T-cell (primary cell): ENCODE data around the gene IL34. TPM values are rescaled to one million over a fixed set of nuclear protein-coding genes. Genes with fewer than 3 reads are reported as not detected.

Experiments used
- ATAC-seq, 4 experiments: fragments of 200-7000 bp in 3 of 4; fragments of 150-1000 bp in 1 of 4; cut with Tn5 transposase; replicated peaks in 1 of 4; 1 replicate in 3 of 4; 2 replicates in 1 of 4; pipeline ENCODE4 v1.10.0; 2021; ENCODE audit warnings: moderate library complexity in 3 of 4, mild to moderate bottlenecking in 2 of 4, moderate number of reproducible peaks in 1 of 4
- CTCF ChIA-PET, 2 donors: fragments of 300-600 bp; sonication (Branson Sonifier 250); formaldehyde crosslinking; loops; one replicate each; lab custom pipeline; 2022; ENCODE audit warnings: antibody characterized with exemption in 2 of 2; lab: Charles Lee
- POLR2A ChIA-PET, 2 donors: fragments of 300-600 bp; sonication (Branson Sonifier 250); formaldehyde crosslinking; loops; one replicate each; lab custom pipeline; 2022; ENCODE audit warnings: antibody characterized with exemption in 2 of 2; lab: Charles Lee
- DNase-seq, 35 experiments: peaks; one replicate each; pipeline versions ENCODE4 v3.0.0 to v3.0.0-alpha.2; 2013 to 2023
- H3K27ac ChIP-seq: one replicate; pipeline ENCODE4 v1.5.1; 2013; ENCODE audit warnings: low read length
- H3K27me3 ChIP-seq, 2 experiments: replicated peaks in 1 of 2; 1 replicate in 1 of 2; 2 replicates in 1 of 2; pipeline versions ENCODE4 v1.6.1 to v1.7.0; 2013; ENCODE audit warnings: low read length in 1 of 2, mixed read lengths in 1 of 2; ENCODE audit not compliant: control insufficient read depth in 2 of 2, insufficient read depth in 2 of 2; ENCODE audit errors: extremely low read depth in 1 of 2
- H3K36me3 ChIP-seq, 2 donors: 1 replicate in 1 of 2; 2 replicates in 1 of 2; pipeline versions ENCODE4 v1.6.1 to v1.7.0; 2013; ENCODE audit warnings: low read length in 1 of 2; ENCODE audit not compliant: control insufficient read depth in 2 of 2, insufficient read depth in 1 of 2; ENCODE audit errors: extremely low read depth in 1 of 2
- H3K4me1 ChIP-seq, 2 experiments: 1 replicate in 1 of 2; 2 replicates in 1 of 2; pipeline versions ENCODE4 v1.6.1 to v1.7.0; 2013; ENCODE audit warnings: low read length in 2 of 2, mixed read lengths in 1 of 2; ENCODE audit not compliant: insufficient read depth in 2 of 2, control insufficient read depth in 1 of 2; ENCODE audit errors: extremely low read depth in 1 of 2
- H3K4me3 ChIP-seq, 2 donors: 1 replicate in 1 of 2; 2 replicates in 1 of 2; pipeline versions ENCODE4 v1.5.1 to v1.7.0; 2013; ENCODE audit warnings: mild to moderate bottlenecking in 2 of 2, low read length in 1 of 2, moderate library complexity in 1 of 2; ENCODE audit not compliant: control insufficient read depth in 1 of 2; ENCODE audit errors: extremely low read depth in 1 of 2
- H3K9me3 ChIP-seq: 2 replicates; pipeline ENCODE4 v1.7.0; 2013
- H3K27ac Mint-ChIP-seq, 2 donors: one replicate each; pipeline ENCODE4 v1.8.0; 2020 to 2021; ENCODE audit warnings: mild to moderate bottlenecking in 2 of 2, mixed read lengths in 2 of 2
- H3K27me3 Mint-ChIP-seq, 2 donors: one replicate each; pipeline ENCODE4 v1.8.0; 2021 to 2022; ENCODE audit warnings: mixed read lengths in 2 of 2
- H3K36me3 Mint-ChIP-seq: one replicate; pipeline ENCODE4 v1.8.0; 2021; ENCODE audit warnings: mixed read lengths
- H3K4me1 Mint-ChIP-seq, 3 donors: one replicate each; pipeline ENCODE4 v1.8.0; 2020 to 2022; ENCODE audit warnings: mixed read lengths in 3 of 3, mild to moderate bottlenecking in 1 of 3
- H3K4me3 Mint-ChIP-seq, 3 donors: one replicate each; pipeline ENCODE4 v1.8.0; 2020 to 2022; ENCODE audit warnings: mild to moderate bottlenecking in 3 of 3, mixed read lengths in 3 of 3, moderate library complexity in 3 of 3
- H3K9me3 Mint-ChIP-seq, 3 donors: one replicate each; pipeline ENCODE4 v1.8.0; 2020 to 2022; ENCODE audit warnings: mixed read lengths in 3 of 3
- WGBS: methylation state at CpG from one replicate; pipeline ENCODE4 v1.1.5; 2013; ENCODE audit warnings: missing lambda C conversion rate; ENCODE audit not compliant: insufficient coverage; 5-methylcytosine and 5-hydroxymethylcytosine counted together
- total RNA-seq, 35 experiments: library from RNA in 6 of 35; stranded (reverse) in 6 of 35; fragments of 120-200 nt in 1 of 35; gene quantifications; one replicate each; pipeline versions ENCODE4 v1.2.1 to v1.2.4 and lab custom pipeline; 2013 to 2026

IL34 gene
- total RNA-seq, 5 donors from 2014 or later (not counting 1 experiment from before 2014, with no cell fraction given): 0.20 to 0.53 (median 0.45) TPM; not detected in 2

DNA sequence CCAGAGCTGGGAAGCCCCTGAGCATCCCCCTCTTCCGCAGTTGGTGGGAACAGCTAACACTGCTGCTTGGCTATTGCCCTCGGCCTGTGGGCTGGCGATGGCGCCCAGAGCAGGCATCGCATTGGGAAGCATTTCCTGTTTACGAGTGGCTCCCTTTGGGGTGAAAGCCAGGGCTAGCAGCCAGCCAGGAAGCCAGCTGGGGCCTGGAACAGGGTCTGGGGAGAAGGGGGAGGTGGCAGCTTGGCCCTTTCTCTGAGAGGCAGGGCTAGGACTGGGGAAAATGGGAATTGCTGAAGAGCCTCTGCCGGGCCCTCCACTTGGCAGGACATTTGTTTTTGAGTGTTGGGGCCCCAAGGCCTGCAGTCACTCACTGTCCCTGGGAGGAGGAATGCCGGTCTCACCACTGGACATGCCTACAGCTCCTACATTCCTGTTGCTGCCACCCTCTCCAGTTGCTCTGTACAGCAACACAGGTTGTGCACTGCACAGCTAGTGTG is 41.9 kb downstream of the IL34 start:
- H3K4me1 ChIP-seq: peaks cover 0 to 19% of the 10 kb centered on the region in 2 experiments
- DNase-seq (no peak), ATAC-seq (no peak)
- Mint-ChIP-seq H3K36me3 (peaks cover 5% of the 10 kb centered on the region), H3K27ac (no peak overlapping the region), H3K9me3 (no peaks in the 10 kb centered on the region), H3K27me3 (peaks cover 0 to 21% of the 10 kb centered on the region in 2 donors), H3K4me1 (peaks cover 0 to 11% (median 6%) of the 10 kb centered on the region in 3 donors), H3K4me3 (no peak overlapping the region)
- POLR2A ChIA-PET: no interaction called here
- H3K27me3 ChIP-seq: peaks cover 0 to 29% of the 10 kb centered on the region in 2 experiments
- no peaks in the 10 kb centered on the region for H3K9me3 ChIP-seq
- no peak overlapping the region for H3K27ac ChIP-seq
- CTCF ChIA-PET: no interaction called here
- H3K36me3 ChIP-seq: no peaks in the 10 kb centered on the region
- 62% methylated on average over 3 of the region's 8 CpGs for WGBS
- no peak overlapping the region for H3K4me3 ChIP-seq

DNA sequence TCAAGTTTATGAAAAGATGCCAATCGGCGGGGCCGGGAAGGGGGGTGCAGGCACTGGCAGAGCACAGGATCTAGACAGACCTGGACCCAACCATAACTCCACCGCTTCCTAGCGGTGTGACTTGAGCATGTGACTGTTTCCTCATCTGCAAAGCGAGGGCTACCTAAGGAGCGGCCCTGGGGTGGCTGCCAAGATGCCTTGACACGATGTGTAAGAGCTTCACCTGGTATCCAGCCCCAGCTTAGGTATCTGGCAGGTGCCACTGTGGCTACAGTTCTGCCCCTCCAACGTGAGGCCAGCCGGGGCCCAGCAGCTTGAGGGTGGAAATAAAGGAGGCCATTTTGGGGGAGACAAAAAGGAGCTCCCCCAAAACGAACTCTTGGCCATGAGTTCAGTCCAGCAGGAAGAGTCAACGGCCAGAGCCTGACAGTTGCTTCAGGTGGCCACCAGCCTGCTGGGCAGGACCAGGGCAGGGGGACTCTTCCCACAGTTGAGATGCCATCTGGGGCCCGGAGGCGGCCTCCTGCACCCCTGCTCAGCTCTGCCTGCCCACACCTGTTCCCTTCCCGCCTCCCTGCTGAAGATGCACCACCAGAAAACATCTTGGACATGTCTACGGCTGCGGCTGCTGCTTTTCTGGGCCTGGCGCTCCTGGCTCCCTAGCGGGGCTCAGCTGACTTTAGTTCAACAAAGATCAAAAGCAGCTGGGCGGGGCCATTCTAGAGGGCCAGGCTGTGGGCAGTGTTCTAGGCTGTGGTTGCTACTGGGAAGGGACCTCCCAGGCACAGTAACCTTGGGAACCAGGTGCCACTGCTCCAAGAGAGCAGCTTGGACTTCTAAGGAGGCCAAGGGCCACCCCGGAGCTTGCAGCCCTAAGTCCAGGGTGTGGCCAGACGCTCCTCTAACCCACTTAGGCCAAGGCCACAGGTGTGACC is 42.9 kb downstream of the IL34 start:
- Mint-ChIP-seq H3K27ac (no peak overlapping the region), H3K4me3 (no peak overlapping the region), H3K27me3 (peaks cover 0 to 14% of the 10 kb centered on the region in 2 donors), H3K9me3 (no peaks in the 10 kb centered on the region), H3K36me3 (peaks cover 5% of the 10 kb centered on the region), H3K4me1 (peaks cover 0 to 11% (median 6%) of the 10 kb centered on the region in 3 donors)
- peaks cover 0 to 23% of the 10 kb centered on the region in 2 experiments for H3K4me1 ChIP-seq
- H3K4me3 ChIP-seq: no peak overlapping the region
- ChIA-PET CTCF (no interaction called here), POLR2A (no interaction called here)
- H3K36me3 ChIP-seq: no peaks in the 10 kb centered on the region
- peaks cover 0 to 19% of the 10 kb centered on the region in 2 experiments for H3K27me3 ChIP-seq
- ATAC-seq (no peak), DNase-seq (no peak)
- H3K27ac ChIP-seq: no peak overlapping the region
- no peaks in the 10 kb centered on the region for H3K9me3 ChIP-seq
- WGBS: 87% methylated on average over 21 of the region's 22 CpGs

DNA sequence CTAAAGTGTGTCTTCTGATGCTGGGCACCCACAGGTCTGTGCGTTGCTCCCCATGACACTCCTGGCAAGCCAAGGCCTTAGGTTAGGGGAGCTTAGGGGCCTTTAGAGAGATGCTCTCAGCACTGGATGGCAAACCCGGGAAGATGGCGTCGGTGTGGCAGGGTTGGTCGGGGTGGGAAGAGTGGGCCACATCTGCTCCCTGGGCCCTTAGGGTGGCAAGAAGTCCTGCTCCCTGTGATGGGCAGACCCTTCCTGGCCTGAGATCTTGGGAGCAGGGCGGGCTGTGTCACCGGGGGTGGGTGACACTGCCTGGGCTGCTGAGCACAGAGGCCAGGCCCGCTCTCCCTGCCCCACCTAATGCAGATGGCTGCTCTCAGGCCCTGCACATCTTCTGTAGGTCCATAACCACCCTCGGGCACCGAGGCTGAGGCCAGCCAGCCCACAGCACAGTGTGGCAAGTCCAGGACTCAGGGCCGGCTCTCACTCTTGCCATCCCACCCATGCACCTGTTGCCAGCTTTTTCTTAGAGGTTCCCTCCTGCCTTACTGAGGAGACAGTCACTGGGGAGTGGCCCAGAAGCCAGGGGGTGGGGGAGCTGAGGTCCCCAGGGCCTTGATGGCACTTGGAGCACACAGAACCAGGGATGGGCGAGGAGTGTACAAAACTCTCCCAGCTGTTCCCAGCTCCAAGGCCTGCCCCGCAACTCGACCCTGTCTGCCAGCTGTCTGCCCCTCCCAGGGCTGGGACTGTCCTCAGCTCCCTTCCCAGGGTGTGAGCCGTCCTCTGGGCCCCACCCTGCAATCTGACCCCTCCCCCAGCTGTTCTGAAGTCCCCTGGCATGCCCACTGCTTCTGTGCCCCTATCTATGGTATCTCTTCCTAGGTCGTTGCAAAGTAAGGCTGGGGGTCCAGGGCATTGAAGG is 43.9 kb downstream of the IL34 start:
- H3K4me3 ChIP-seq: no peak overlapping the region
- H3K36me3 Mint-ChIP-seq: peaks cover 6% of the 10 kb centered on the region

DNA sequence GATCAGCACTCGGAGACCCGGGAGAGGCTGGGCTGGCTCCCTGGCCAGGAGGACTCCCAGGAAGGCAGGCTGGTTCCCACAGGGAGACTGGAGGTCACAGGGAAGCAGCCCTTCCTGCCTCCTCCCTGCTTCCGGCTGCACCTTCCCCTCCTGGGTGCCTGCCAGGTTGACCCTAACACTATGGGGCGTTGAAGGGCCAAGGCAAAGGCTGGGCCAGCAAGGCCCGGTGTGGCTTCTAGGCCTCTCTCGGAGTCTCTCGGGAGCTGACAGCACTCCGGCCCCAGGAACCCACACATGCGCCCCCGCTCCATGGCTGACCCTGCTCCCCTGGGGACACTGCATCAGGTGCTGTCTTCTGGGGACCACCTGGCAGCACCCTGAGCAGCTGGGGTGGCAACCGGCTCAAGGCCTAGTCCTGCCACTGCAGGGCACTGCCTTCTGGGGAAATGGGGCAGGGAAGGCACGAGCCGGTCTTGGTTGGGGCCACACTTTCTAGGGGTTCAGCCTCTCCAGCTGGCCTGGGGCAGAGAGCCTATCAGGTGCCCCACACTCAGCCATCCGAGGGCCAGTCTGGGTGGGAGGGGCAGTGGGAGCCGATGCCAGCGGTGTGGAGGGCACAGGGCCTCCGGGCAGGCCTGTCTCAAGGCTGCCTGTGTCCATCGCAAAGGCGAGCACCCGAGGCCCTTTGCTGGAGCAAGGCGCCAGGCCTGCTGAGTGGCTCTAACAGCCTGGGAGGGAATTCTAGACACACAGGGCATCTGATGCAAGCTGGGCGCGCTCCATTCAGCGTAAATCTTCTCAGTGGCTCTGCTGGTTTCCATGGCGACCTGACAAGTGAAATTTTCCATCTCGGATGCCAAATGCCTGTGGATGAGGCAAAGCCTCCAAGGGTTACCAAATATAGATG is 45.1 kb downstream of the IL34 start:
- CTCF ChIA-PET: no interaction called here
- H3K27ac Mint-ChIP-seq: no peak overlapping the region
- 97% methylated on average over 26 of the region's 26 CpGs for WGBS

More for the DNA sequence above, 43.9 kb downstream of the IL34 start:
- H3K4me1 Mint-ChIP-seq: peaks cover 2 to 8% (median 5%) of the 10 kb centered on the region in 3 donors
- H3K27me3 ChIP-seq: peaks cover 0 to 9% of the 10 kb centered on the region in 2 experiments
- DNase-seq: no peak
- no peak overlapping the region for H3K4me3 Mint-ChIP-seq
- H3K9me3 ChIP-seq: no peaks in the 10 kb centered on the region
- peaks cover 0 to 8% of the 10 kb centered on the region in 2 donors for H3K27me3 Mint-ChIP-seq
- no peak for ATAC-seq
- H3K27ac Mint-ChIP-seq: no peak overlapping the region
- no peaks in the 10 kb centered on the region for H3K9me3 Mint-ChIP-seq
- POLR2A ChIA-PET: no interaction called here
- no peaks in the 10 kb centered on the region for H3K36me3 ChIP-seq
- WGBS: 92% methylated on average over 13 of the region's 16 CpGs
- H3K4me1 ChIP-seq: peaks cover 2 to 23% of the 10 kb centered on the region in 2 experiments
- H3K27ac ChIP-seq: no peak overlapping the region
- CTCF ChIA-PET: no interaction called here

DNA sequence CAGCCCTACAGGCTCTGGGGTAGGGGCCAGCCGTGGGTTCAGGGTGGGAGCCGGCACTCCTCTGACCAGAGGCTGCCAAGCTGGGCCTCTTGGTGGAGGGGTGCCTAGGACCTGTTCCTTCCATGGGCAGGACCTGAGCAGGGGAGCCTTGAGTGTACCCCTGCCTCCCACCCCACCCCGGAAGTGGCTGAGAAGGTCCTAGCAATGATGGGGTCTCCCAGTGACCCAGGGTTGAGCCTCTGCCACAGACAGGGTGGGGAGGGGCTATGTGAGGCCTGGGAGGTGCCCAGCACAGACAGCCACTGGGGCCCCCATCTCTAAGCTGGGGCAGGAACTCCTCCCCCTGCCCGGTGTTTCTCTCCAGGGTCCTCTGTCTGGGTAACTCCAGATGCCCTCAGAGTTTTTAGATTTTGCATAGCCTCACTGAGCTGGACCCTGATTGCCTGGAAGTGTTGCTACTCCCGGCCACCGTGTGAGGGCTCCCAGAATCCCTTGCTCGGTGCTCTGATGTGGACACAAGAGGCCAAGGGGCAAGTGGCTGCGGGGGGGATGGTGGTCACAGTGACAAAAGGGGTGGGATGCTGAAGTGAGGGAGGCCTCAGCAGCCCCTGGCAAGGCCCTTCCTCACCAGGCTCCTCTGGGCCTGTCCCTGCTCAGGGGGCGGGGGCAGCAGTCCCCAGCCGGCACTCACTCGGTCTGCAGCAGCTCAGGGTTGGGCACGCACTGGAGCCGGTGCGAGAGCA is 45.9 kb downstream of the IL34 start:
- peaks cover 8% of the 10 kb centered on the region for H3K36me3 Mint-ChIP-seq
- CTCF ChIA-PET: no interaction called here
- H3K27ac Mint-ChIP-seq: no peak overlapping the region
- H3K4me3 Mint-ChIP-seq: no peak overlapping the region
- Histone ChIP-seq H3K9me3 (no peaks in the 10 kb centered on the region), H3K27me3 (no peaks in the 10 kb centered on the region), H3K4me3 (no peak overlapping the region), H3K36me3 (no peaks in the 10 kb centered on the region), H3K4me1 (peaks cover 16 to 37% of the 10 kb centered on the region in 2 experiments), H3K27ac (no peak overlapping the region)
- DNase-seq: no peak
- POLR2A ChIA-PET: interaction anchor here in 1 of 2 donors (1.0 kb wide), 1 partner anchor 16 kb away, joined by 3 read pairs; no protein-coding TSS in a partner anchor
- H3K9me3 Mint-ChIP-seq: no peaks in the 10 kb centered on the region
- no peak for ATAC-seq
- WGBS: 87% methylated on average over 14 of the region's 14 CpGs
- H3K4me1 Mint-ChIP-seq: peaks cover 21 to 22% (median 22%) of the 10 kb centered on the region in 3 donors
- peaks cover 0 to 2% of the 10 kb centered on the region in 2 donors for H3K27me3 Mint-ChIP-seq

More for the DNA sequence above, 45.1 kb downstream of the IL34 start:
- Mint-ChIP-seq H3K27me3 (peaks cover 0 to 5% of the 10 kb centered on the region in 2 donors), H3K9me3 (no peaks in the 10 kb centered on the region), H3K4me3 (no peak overlapping the region), H3K36me3 (peaks cover 8% of the 10 kb centered on the region), H3K4me1 (peaks cover 15 to 17% (median 15%) of the 10 kb centered on the region in 3 donors)
- Histone ChIP-seq H3K4me1 (peaks cover 10 to 30% of the 10 kb centered on the region in 2 experiments), H3K27me3 (peaks cover 0 to 4% of the 10 kb centered on the region in 2 experiments), H3K27ac (no peak overlapping the region), H3K9me3 (no peaks in the 10 kb centered on the region), H3K4me3 (no peak overlapping the region), H3K36me3 (no peaks in the 10 kb centered on the region)
- ATAC-seq (no peak), DNase-seq (no peak)
- POLR2A ChIA-PET: no interaction called here
